GM12878 (cell line): Measurements from ENCODE around the gene YIPF5.

ENCODE experiments used
- CTCF ChIP-seq, 3 experiments: IDR thresholded peaks in 2 of 3; conservative IDR thresholded peaks in 1 of 3; 2 replicates each; pipeline ENCODE4 v1.5.1; 2011; ENCODE audit warnings: low read depth in 3 of 3, low read length in 3 of 3, mild to moderate bottlenecking in 3 of 3, control low read depth in 2 of 3, moderate library complexity in 2 of 3, inconsistent platforms in 1 of 3, mixed read lengths in 1 of 3; ENCODE audit not compliant: control insufficient read depth in 2 of 3, insufficient read depth in 1 of 3; ENCODE audit errors: extremely low read depth in 1 of 3
- EGR1 ChIP-seq, 2 experiments: IDR thresholded peaks; 1 replicate in 1 of 2; 2 replicates in 1 of 2; pipeline ENCODE4 v1.6.1; 2011 to 2012; ENCODE audit warnings: low read depth in 2 of 2, low read length in 2 of 2, borderline replicate concordance in 1 of 2, mild to moderate bottlenecking in 1 of 2, moderate library complexity in 1 of 2
- HDAC2 ChIP-seq: fragments of 200-600 bp; sonication (generic); IDR thresholded peaks from 2 replicates; pipeline ENCODE4 v1.6.1; 2017
- NFYA ChIP-seq: IDR thresholded peaks from 2 replicates; pipeline ENCODE4 v1.6.1; 2011; ENCODE audit warnings: low read depth, mild to moderate bottlenecking, low read length, improper control_type of control experiment, borderline replicate concordance
- NR2C2 ChIP-seq: IDR thresholded peaks from 2 replicates; pipeline ENCODE4 v1.6.1; 2011; ENCODE audit warnings: borderline replicate concordance, low read depth; ENCODE audit not compliant: control insufficient read depth, insufficient read length
- RCOR1 ChIP-seq: conservative IDR thresholded peaks from 2 replicates; pipeline ENCODE4 v1.6.1; 2012; ENCODE audit warnings: low read depth, low read length, improper control_type of control experiment
- SMC3 ChIP-seq: IDR thresholded peaks from 2 replicates; pipeline ENCODE4 v1.6.1; 2011; ENCODE audit warnings: low read length, improper control_type of control experiment, borderline replicate concordance
- SP1 ChIP-seq: IDR thresholded peaks from one replicate; pipeline ENCODE4 v1.6.1; 2011; ENCODE audit warnings: low read depth, low read length
- TARDBP ChIP-seq: IDR thresholded peaks from 2 replicates; pipeline ENCODE4 v1.6.1; 2016; ENCODE audit warnings: borderline replicate concordance
- TF ChIP-seq, protein P1 (sequence below): IDR thresholded peaks from 2 replicates; pipeline ENCODE4 v1.6.1; 2011; ENCODE audit warnings: low read depth, low read length, improper control_type of control experiment, borderline replicate concordance

GRCh38 chr5:144122081-144122480 lies 48.4 kb downstream of the YIPF5 start:
- TF ChIP-seq SP1 (no peak), TARDBP (no peak), SMC3 (no peak), NFYA (no peak), RCOR1 (no peak), CTCF (IDR thresholded peaks at IDR 0.05 in 2 of 3, conservative IDR thresholded peaks at IDR 0.05 in 1 of 3; ENCODE audit: control insufficient read depth in 2 of 3, extremely low read depth in 1 of 3, insufficient read depth in 1 of 3, low read depth in 3 of 3, low read length in 3 of 3) (no peak), EGR1 (IDR thresholded peaks at IDR 0.05; ENCODE audit: borderline replicate concordance in 1 of 2, low read depth in 2 of 2, low read length in 2 of 2) (no peak), HDAC2 (no peak), NR2C2 (no peak)
- TF ChIP-seq, protein P1, sequence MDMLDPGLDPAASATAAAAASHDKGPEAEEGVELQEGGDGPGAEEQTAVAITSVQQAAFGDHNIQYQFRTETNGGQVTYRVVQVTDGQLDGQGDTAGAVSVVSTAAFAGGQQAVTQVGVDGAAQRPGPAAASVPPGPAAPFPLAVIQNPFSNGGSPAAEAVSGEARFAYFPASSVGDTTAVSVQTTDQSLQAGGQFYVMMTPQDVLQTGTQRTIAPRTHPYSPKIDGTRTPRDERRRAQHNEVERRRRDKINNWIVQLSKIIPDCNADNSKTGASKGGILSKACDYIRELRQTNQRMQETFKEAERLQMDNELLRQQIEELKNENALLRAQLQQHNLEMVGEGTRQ = no peak
